Liver (tissue), 9 donors: ENCODE results near the gene SEPTIN3. TPM values are rescaled to one million over a fixed set of nuclear protein-coding genes. Genes with fewer than 3 reads are reported as not detected.

Experiments
- DNase-seq: peaks from one replicate; pipeline ENCODE4 v3.0.0-alpha.2; 2017; ENCODE audit warnings: low spot score
- H3K27ac ChIP-seq, 2 donors: one replicate each; pipeline ENCODE4 v1.7.0; 2013; ENCODE audit warnings: inconsistent platforms in 2 of 2, low read length in 2 of 2, control low read depth in 1 of 2, low read depth in 1 of 2, mild to moderate bottlenecking in 1 of 2
- H3K27me3 ChIP-seq, 4 donors: one replicate each; pipeline versions ENCODE4 v1.6.1 to v1.7.0; 2013; ENCODE audit warnings: low read length in 3 of 4, inconsistent platforms in 1 of 4, mild to moderate bottlenecking in 1 of 4, moderate library complexity in 1 of 4; ENCODE audit not compliant: control insufficient read depth in 4 of 4, insufficient read depth in 4 of 4
- H3K36me3 ChIP-seq, 4 donors: one replicate each; pipeline versions ENCODE4 v1.6.1 to v1.7.0; 2013; ENCODE audit warnings: low read length in 3 of 4, mild to moderate bottlenecking in 3 of 4, low read depth in 1 of 4, moderate library complexity in 1 of 4; ENCODE audit not compliant: control insufficient read depth in 4 of 4, insufficient read depth in 3 of 4
- H3K4me1 ChIP-seq, 4 donors: one replicate each; pipeline versions ENCODE4 v1.6.1 to v1.7.0; 2013; ENCODE audit warnings: low read length in 3 of 4, mild to moderate bottlenecking in 3 of 4, moderate library complexity in 1 of 4; ENCODE audit not compliant: control insufficient read depth in 4 of 4, insufficient read depth in 4 of 4
- H3K4me3 ChIP-seq, 3 donors: one replicate each; pipeline versions ENCODE4 v1.6.1 to v1.7.0; 2013; ENCODE audit warnings: low read length in 3 of 3, control low read depth in 1 of 3, low read depth in 1 of 3, mild to moderate bottlenecking in 1 of 3
- H3K9ac ChIP-seq, 2 donors: one replicate each; pipeline ENCODE4 v1.7.0; 2013; ENCODE audit warnings: low read length in 2 of 2, mild to moderate bottlenecking in 2 of 2, moderate library complexity in 2 of 2, control low read depth in 1 of 2, low read depth in 1 of 2
- H3K9me3 ChIP-seq, 4 donors: one replicate each; pipeline versions ENCODE4 v1.6.1 to v1.7.0; 2013; ENCODE audit warnings: low read length in 3 of 4; ENCODE audit not compliant: control insufficient read depth in 4 of 4
- ATF3 ChIP-seq: IDR thresholded peaks from 2 replicates; pipeline ENCODE4 v1.6.1; 2016; ENCODE audit warnings: antibody characterized with exemption
- CTCF ChIP-seq: fragments of 150-350 bp; IDR thresholded peaks from 2 replicates; pipeline ENCODE4 v1.5.1; 2017; ENCODE audit warnings: improper control_type of control experiment, low read depth, low read length; ENCODE audit not compliant: missing input control
- EGR1 ChIP-seq, 2 donors: IDR thresholded peaks; 2 replicates each; pipeline ENCODE4 v1.6.1; 2016 to 2018; ENCODE audit warnings: antibody characterized with exemption in 2 of 2, low read depth in 2 of 2
- FOXA1 ChIP-seq: IDR thresholded peaks from 2 replicates; pipeline ENCODE4 v1.6.1; 2016; ENCODE audit warnings: antibody characterized with exemption
- FOXA2 ChIP-seq: IDR thresholded peaks from 2 replicates; pipeline ENCODE4 v1.6.1; 2016; ENCODE audit warnings: antibody characterized with exemption
- HNF4A ChIP-seq, 2 donors: conservative IDR thresholded peaks; 2 replicates each; pipeline ENCODE4 v1.6.1; 2016; ENCODE audit warnings: antibody characterized with exemption in 2 of 2, mild to moderate bottlenecking in 2 of 2
- HNF4G ChIP-seq: IDR thresholded peaks from 2 replicates; pipeline ENCODE4 v1.6.1; 2016; ENCODE audit warnings: antibody characterized with exemption
- JUND ChIP-seq, 2 donors: IDR thresholded peaks; 2 replicates each; pipeline ENCODE4 v1.6.1; 2016; ENCODE audit warnings: antibody characterized with exemption in 2 of 2
- MAX ChIP-seq: IDR thresholded peaks from 2 replicates; pipeline ENCODE4 v1.6.1; 2016; ENCODE audit warnings: antibody characterized with exemption
- NR2F2 ChIP-seq: IDR thresholded peaks from 2 replicates; pipeline ENCODE4 v1.6.1; 2016; ENCODE audit warnings: antibody characterized with exemption
- RAD21 ChIP-seq, 2 donors: IDR thresholded peaks; 2 replicates each; pipeline ENCODE4 v1.6.1; 2016; ENCODE audit warnings: antibody characterized with exemption in 2 of 2, mild to moderate bottlenecking in 2 of 2
- REST ChIP-seq: IDR thresholded peaks from 2 replicates; pipeline ENCODE4 v1.6.1; 2016; ENCODE audit warnings: antibody characterized with exemption, mild to moderate bottlenecking
- RXRA ChIP-seq, 2 donors: IDR thresholded peaks; 2 replicates each; pipeline ENCODE4 v1.6.1; 2017 to 2018; ENCODE audit warnings: antibody characterized with exemption in 2 of 2, mild to moderate bottlenecking in 1 of 2
- SP1 ChIP-seq: IDR thresholded peaks from 2 replicates; pipeline ENCODE4 v1.6.1; 2018; ENCODE audit warnings: antibody characterized with exemption, mild to moderate bottlenecking
- TAF1 ChIP-seq: conservative IDR thresholded peaks from 2 replicates; pipeline ENCODE4 v1.6.1; 2016; ENCODE audit warnings: antibody characterized with exemption, mild to moderate bottlenecking
- YY1 ChIP-seq: IDR thresholded peaks from 2 replicates; pipeline ENCODE4 v1.6.1; 2016; ENCODE audit warnings: antibody characterized with exemption, mild to moderate bottlenecking
- ZBTB33 ChIP-seq: IDR thresholded peaks from 2 replicates; pipeline ENCODE4 v1.6.1; 2016; ENCODE audit warnings: antibody characterized with exemption
- WGBS: extraction: QIAGEN DNeasy Blood & Tissue Kit; methylation state at CpG from one replicate; pipeline ENCODE4 v1.1.7; 2013; 5-methylcytosine and 5-hydroxymethylcytosine counted together
- polyA plus RNA-seq, 2 donors: library from polyadenylated mRNA; stranded (reverse) in 1 of 2; unstranded in 1 of 2; fragments of 200-250 nt in 1 of 2; fragments of >200 nt in 1 of 2; fragmentation: Nextera tagmentation in 1 of 2; extraction: Ambion mirVana in 1 of 2; gene quantifications; one replicate each; pipeline versions ENCODE4 v1.2.1 to v1.2.3, GENCODE V29; 2013 to 2015
- total RNA-seq, 2 donors: library from RNA; depleted of rRNA; stranded (reverse); fragments of >200 nt; gene quantifications; one replicate each; pipeline ENCODE4 v1.2.3, GENCODE V29; 2014
- donor health status: healthy.
- donor health status: healthy.
- donor health status: healthy.
- donor health status: healthy.
- donor health status: healthy.

SEPTIN3 gene
- total and polyA plus RNA-seq, 4 donors: under 0.01 to 0.07 (median 0.04) TPM; not detected in 1

DNA sequence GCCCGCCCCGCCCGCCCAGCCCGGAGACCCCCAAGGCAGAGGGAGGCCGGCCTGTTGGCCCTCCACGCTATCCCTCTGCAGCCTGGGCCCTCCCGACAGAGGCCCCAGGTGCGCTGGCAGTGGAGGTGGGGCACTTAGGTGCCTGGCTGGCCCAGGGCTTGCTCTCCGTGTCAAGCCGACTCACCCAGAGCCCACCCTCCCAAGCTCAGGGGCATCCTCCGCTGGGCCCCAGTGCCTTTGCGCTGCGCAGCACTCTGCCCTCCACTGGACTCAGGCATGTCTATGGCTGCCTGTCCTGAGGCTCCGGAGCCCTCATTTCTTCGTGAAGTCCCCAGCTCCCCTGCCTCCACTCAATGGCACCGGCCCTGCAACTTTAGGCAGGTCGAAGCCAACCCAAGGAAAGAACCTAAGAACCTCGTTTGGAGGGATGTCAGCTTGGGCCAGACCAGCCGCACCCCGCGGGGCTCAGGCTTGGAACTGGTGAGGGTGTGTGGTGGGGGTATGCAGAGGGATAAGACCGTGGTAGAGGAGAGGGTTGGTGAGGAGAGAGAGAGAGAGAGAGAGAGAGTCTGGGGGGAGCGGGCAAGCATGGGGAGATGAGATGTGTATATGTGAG is 11.2 kb upstream of the SEPTIN3 start:
- Histone ChIP-seq H3K4me3 (peak overlapping the region in 1 of 3 donors; percentile 41), H3K9me3 (no peaks in the 10 kb centered on the region), H3K27ac (no peak overlapping the region), H3K4me1 (peaks cover 0 to 3% (median 2%) of the 10 kb centered on the region in 4 donors), H3K36me3 (no peaks in the 10 kb centered on the region), H3K9ac (no peak overlapping the region), H3K27me3 (no peaks in the 10 kb centered on the region)
- 49% methylated on average over 23 of the region's 23 CpGs for WGBS
- TF ChIP-seq SP1 (no peak), HNF4A (conservative IDR thresholded peaks at IDR 0.05) (no peak), REST (no peak), RXRA (IDR thresholded peaks at IDR 0.05) (no peak), TAF1 (no peak), JUND (IDR thresholded peaks at IDR 0.05) (no peak), RAD21 (IDR thresholded peaks at IDR 0.05) (no peak), FOXA2 (no peak), FOXA1 (no peak), MAX (no peak), EGR1 (IDR thresholded peaks at IDR 0.05; ENCODE audit: low read depth in 2 of 2) (no peak), NR2F2 (no peak), ATF3 (no peak), HNF4G (no peak), ZBTB33 (no peak), CTCF (no peak), YY1 (no peak)
- no peak for DNase-seq
